DOHH2 (cell line): ENCODE measurements around the gene NAXD.
"Not testable (repeated sequence)": the region's sequence is repeated elsewhere in the genome, so short reads cannot be mapped to it uniquely, and the experiment has no call there.

Experiments
- EZH2phosphoT487 ChIP-seq: fragments of 200-600 bp; sonication (generic); IDR thresholded peaks from 2 replicates; pipeline ENCODE4 v1.6.1; 2017; ENCODE audit warnings: borderline replicate concordance, mild to moderate bottlenecking, antibody characterized with exemption, low read length, moderate library complexity, mixed read lengths
- TF ChIP-seq, protein P1 (sequence below): fragments of 200-600 bp; sonication (generic); IDR thresholded peaks from one replicate; pipeline ENCODE4 v1.5.1; 2014; ENCODE audit warnings: antibody characterized with exemption, mild to moderate bottlenecking, low read depth, low read length; ENCODE audit not compliant: poor library complexity, severe bottlenecking

DNA sequence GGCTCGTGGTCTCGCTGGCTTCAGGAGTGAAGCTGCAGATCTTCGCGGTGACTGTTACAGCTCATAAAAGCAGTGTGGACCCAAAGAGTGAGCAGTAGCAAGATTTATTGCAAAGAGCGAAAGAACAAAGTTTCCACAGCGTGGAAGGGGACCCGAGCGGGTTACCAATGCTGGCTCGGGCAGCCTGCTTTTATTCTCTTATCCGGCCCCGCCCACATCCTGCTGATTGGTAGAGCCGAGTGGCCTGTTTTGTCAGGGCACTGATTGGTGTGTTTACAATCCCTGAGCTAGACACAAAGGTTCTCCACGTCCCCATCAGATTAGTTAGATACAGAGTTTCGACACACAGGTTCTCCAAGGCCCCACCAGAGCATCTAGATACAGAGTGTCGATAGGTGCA is 16.9 kb downstream of the NAXD start:
- TF ChIP-seq, protein P1, sequence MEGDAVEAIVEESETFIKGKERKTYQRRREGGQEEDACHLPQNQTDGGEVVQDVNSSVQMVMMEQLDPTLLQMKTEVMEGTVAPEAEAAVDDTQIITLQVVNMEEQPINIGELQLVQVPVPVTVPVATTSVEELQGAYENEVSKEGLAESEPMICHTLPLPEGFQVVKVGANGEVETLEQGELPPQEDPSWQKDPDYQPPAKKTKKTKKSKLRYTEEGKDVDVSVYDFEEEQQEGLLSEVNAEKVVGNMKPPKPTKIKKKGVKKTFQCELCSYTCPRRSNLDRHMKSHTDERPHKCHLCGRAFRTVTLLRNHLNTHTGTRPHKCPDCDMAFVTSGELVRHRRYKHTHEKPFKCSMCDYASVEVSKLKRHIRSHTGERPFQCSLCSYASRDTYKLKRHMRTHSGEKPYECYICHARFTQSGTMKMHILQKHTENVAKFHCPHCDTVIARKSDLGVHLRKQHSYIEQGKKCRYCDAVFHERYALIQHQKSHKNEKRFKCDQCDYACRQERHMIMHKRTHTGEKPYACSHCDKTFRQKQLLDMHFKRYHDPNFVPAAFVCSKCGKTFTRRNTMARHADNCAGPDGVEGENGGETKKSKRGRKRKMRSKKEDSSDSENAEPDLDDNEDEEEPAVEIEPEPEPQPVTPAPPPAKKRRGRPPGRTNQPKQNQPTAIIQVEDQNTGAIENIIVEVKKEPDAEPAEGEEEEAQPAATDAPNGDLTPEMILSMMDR = not testable (repeated sequence)
- TF ChIP-seq EZH2phosphoT487 = not testable (repeated sequence)
